DMS53 treated with DMSO at 0.1 percent for 48 hours (cell line): ENCODE data around the gene HDGF.
A peak's percentile ranks its signal among the peaks of the same experiment; 100 is the strongest.
"Not testable (repeated sequence)": the region's sequence is repeated elsewhere in the genome, so short reads cannot be mapped to it uniquely, and the experiment has no call there.

ENCODE experiments used
- DNase-seq: peaks from one replicate; lab custom pipeline; 2025; ENCODE audit not compliant: unreplicated experiment; lab: John Stamatoyannopoulos, UW

HDGF gene

GRCh38 chr1:156767101-156767878 lies 15.8 kb upstream of the HDGF start, which contains the start of gene PRCC:
PRCC (plus strand) TSS chr1:156767535; CDS start chr1:156767772, 237 bp downstream.
- peak; percentile 99 for DNase-seq

GRCh38 chr1:156766298-156767100 lies 15.0 kb upstream of the HDGF start:
- DNase-seq, result peak; percentile 48

GRCh38 chr1:156765666-156766065 lies 14.2 kb upstream of the HDGF start:
- DNase-seq, result no peak

- DNase-seq, result not testable (repeated sequence)
These were observed 13.7 kb upstream of the HDGF start for GRCh38 chr1:156765136-156765535.

- DNase-seq, result no peak
These were observed 9.3 kb upstream of the HDGF start for GRCh38 chr1:156760796-156761104.

- DNase-seq, result no peak
These were observed 8.8 kb upstream of the HDGF start for GRCh38 chr1:156760092-156760795.

GRCh38 chr1:156757572-156758253 lies 6.2 kb upstream of the HDGF start:
- not testable (repeated sequence) for DNase-seq

GRCh38 chr1:156756355-156756754 lies 4.9 kb upstream of the HDGF start:
- DNase-seq, result no peak

- no peak for DNase-seq
These were observed 4.1 kb upstream of the HDGF start for GRCh38 chr1:156755527-156755950.

GRCh38 chr1:156754219-156754618 lies 2.7 kb upstream of the HDGF start:
- no peak for DNase-seq

- no peak for DNase-seq
These were observed 1.5 kb upstream of the HDGF start for GRCh38 chr1:156752843-156753482.

- peak; percentile 90 for DNase-seq
These were observed 444 bp upstream of the HDGF start for GRCh38 chr1:156751757-156752481.

- no peak for DNase-seq
These were observed 594 bp downstream of the HDGF start for GRCh38 chr1:156750711-156751450.

- no peak for DNase-seq
These were observed 1.2 kb downstream of the HDGF start for GRCh38 chr1:156750191-156750672.

GRCh38 chr1:156749419-156750118 lies 1.9 kb downstream of the HDGF start:
- no peak for DNase-seq

- DNase-seq, result no peak
These were observed 2.6 kb downstream of the HDGF start for GRCh38 chr1:156748670-156749418.

GRCh38 chr1:156747742-156748669 lies 3.5 kb downstream of the HDGF start:
- DNase-seq, result no peak
